Upper lobe of left lung (tissue), 4 donors: ENCODE data around the gene LIX1.

Source experiments
- EP300 ChIP-seq, 4 donors: sonication (generic); formaldehyde crosslinking; IDR thresholded peaks; one replicate each; pipeline ENCODE4 v1.5.1; 2017; ENCODE audit warnings: antibody characterized with exemption in 4 of 4, control low read depth in 2 of 4
- POLR2A ChIP-seq, 4 donors: fragments of 450-650 bp; IDR thresholded peaks; one replicate each; pipeline ENCODE4 v1.5.1; 2016 to 2017; ENCODE audit warnings: antibody characterized with exemption in 4 of 4, mild to moderate bottlenecking in 2 of 4
- POLR2AphosphoS5 ChIP-seq, 2 donors: sonication (generic); formaldehyde crosslinking; IDR thresholded peaks; one replicate each; pipeline ENCODE4 v1.5.1; 2017; ENCODE audit warnings: antibody characterized with exemption in 2 of 2
- TF ChIP-seq, protein P1 (sequence below), 6 experiments: fragments of 450-650 bp in 4 of 6; fragments of 200-600 bp in 2 of 6; sonication (generic) in 2 of 6; IDR thresholded peaks; one replicate each; pipeline ENCODE4 v1.5.1; 2016 to 2019; ENCODE audit warnings: antibody characterized with exemption in 6 of 6

DNA sequence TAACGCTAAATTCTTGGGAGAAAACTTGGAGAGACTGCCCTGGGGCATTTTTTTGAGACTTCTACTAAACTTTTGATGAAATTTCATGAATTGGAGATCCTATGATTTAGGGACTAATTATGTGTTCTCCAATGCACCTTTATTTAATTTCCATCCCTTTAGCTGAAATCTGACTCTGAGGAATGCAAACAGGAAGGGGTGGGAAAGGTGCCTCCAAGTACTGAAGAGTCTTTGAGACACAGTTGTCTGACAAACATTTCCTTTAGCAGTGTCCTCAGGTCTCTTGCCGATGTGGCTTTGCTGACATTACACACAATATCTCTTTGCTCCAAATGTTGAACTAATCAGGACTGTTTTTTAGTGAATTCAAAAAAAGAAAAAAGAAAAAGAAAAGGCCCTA lies 76.9 kb downstream of the LIX1 start:
- TF ChIP-seq POLR2AphosphoS5 (IDR thresholded peaks at IDR 0.05), result no peak
- TF ChIP-seq, protein P1, sequence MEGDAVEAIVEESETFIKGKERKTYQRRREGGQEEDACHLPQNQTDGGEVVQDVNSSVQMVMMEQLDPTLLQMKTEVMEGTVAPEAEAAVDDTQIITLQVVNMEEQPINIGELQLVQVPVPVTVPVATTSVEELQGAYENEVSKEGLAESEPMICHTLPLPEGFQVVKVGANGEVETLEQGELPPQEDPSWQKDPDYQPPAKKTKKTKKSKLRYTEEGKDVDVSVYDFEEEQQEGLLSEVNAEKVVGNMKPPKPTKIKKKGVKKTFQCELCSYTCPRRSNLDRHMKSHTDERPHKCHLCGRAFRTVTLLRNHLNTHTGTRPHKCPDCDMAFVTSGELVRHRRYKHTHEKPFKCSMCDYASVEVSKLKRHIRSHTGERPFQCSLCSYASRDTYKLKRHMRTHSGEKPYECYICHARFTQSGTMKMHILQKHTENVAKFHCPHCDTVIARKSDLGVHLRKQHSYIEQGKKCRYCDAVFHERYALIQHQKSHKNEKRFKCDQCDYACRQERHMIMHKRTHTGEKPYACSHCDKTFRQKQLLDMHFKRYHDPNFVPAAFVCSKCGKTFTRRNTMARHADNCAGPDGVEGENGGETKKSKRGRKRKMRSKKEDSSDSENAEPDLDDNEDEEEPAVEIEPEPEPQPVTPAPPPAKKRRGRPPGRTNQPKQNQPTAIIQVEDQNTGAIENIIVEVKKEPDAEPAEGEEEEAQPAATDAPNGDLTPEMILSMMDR (IDR thresholded peaks at IDR 0.05), result no peak
- no peak for TF ChIP-seq POLR2A (IDR thresholded peaks at IDR 0.05)
- no peak for TF ChIP-seq EP300 (IDR thresholded peaks at IDR 0.05)
